Natural killer cell (primary cell): ENCODE results near the gene CABLES2. TPM values are rescaled to one million over a fixed set of nuclear protein-coding genes. Genes with fewer than 3 reads are reported as not detected.

Source experiments
- ATAC-seq, 3 donors: fragments of 150-1000 bp in 2 of 3; fragments of 200-7000 bp in 1 of 3; cut with Tn5 transposase; 1 replicate in 1 of 3; 2 replicates in 2 of 3; pipeline ENCODE4 v1.10.0; 2021; ENCODE audit warnings: mild to moderate bottlenecking in 2 of 3, moderate library complexity in 2 of 3
- DNase-seq, 2 donors: peaks; one replicate each; pipeline versions ENCODE4 v3.0.0 to v3.0.0-alpha.2; 2013 to 2021; ENCODE audit warnings: mixed read lengths in 1 of 2
- H3K27ac ChIP-seq: one replicate; pipeline ENCODE4 v1.5.1; 2013; ENCODE audit warnings: mild to moderate bottlenecking, low read length
- H3K27me3 ChIP-seq: one replicate; pipeline ENCODE4 v1.6.1; 2013; ENCODE audit warnings: low read length; ENCODE audit not compliant: control insufficient read depth, insufficient read depth
- H3K36me3 ChIP-seq: one replicate; pipeline ENCODE4 v1.6.1; 2013; ENCODE audit warnings: low read length; ENCODE audit not compliant: control insufficient read depth, insufficient read depth
- H3K4me1 ChIP-seq: one replicate; pipeline ENCODE4 v1.6.1; 2013; ENCODE audit warnings: low read length; ENCODE audit not compliant: control insufficient read depth, insufficient read depth
- H3K4me3 ChIP-seq: one replicate; pipeline ENCODE4 v1.5.1; 2013; ENCODE audit warnings: low read length
- H3K9me3 ChIP-seq: one replicate; pipeline ENCODE4 v1.6.1; 2013; ENCODE audit warnings: low read length; ENCODE audit not compliant: control insufficient read depth, insufficient read depth
- H3K27ac Mint-ChIP-seq, 2 donors: one replicate each; pipeline ENCODE4 v1.8.0; 2022; ENCODE audit warnings: mild to moderate bottlenecking in 2 of 2, mixed read lengths in 2 of 2, moderate library complexity in 1 of 2
- H3K27me3 Mint-ChIP-seq, 2 donors: one replicate each; pipeline ENCODE4 v1.8.0; 2022; ENCODE audit warnings: low read depth in 2 of 2, mixed read lengths in 2 of 2
- H3K36me3 Mint-ChIP-seq: one replicate; pipeline ENCODE4 v1.8.0; 2022; ENCODE audit warnings: mixed read lengths
- H3K4me1 Mint-ChIP-seq, 2 donors: one replicate each; pipeline ENCODE4 v1.8.0; 2022; ENCODE audit warnings: mixed read lengths in 2 of 2
- H3K4me3 Mint-ChIP-seq: one replicate; pipeline ENCODE4 v1.8.0; 2022; ENCODE audit warnings: mild to moderate bottlenecking, moderate library complexity, mixed read lengths
- H3K9me3 Mint-ChIP-seq, 2 donors: one replicate each; pipeline ENCODE4 v1.8.0; 2022; ENCODE audit warnings: mixed read lengths in 2 of 2
- WGBS: methylation state at CpG from one replicate; pipeline ENCODE4 v1.1.7; 2013; ENCODE audit warnings: missing lambda C conversion rate; ENCODE audit not compliant: insufficient coverage; 5-methylcytosine and 5-hydroxymethylcytosine counted together
- intact Hi-C: fragments of 100-400 bp; cut with micrococcal nuclease; formaldehyde crosslinking; loops from one replicate; pipeline ENCODE4 v1.14.2; 2022
- total RNA-seq, 4 donors: library from RNA; stranded (reverse); fragments of 120-200 nt in 1 of 4; gene quantifications; one replicate each; pipeline versions ENCODE4 v1.2.3 to v1.2.4, GENCODE V29; 2013 to 2022
- TF ChIP-seq, protein P1 (sequence below): fragments of 200-600 bp; IDR thresholded peaks from one replicate; pipeline ENCODE4 v1.8.0; 2022; ENCODE audit warnings: antibody characterized with exemption

Gene CABLES2
- total RNA-seq, 3 donors from 2014 or later (not counting 1 experiment from before 2014, with no cell fraction given) = 8.0 to 9.3 (median 8.4) TPM

DNA sequence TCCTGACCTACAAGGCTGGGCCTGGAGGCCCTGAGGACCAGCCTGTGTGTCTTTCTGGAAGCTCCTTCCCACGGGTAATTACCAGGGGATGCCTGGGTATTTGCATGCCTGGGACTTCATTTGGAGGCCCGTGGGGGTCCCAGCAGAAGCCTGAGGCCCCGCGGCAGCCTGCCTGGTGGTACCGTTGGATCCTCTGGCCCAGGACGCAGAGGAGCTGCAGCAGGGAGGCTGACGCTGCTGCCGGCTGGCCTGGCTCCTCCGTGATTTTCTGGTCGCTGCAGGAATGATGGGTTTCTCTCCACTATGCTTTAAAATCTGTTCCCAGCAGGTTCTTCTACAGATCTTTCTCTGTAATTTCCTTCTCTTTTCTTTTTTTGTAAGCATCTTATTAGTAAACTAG lies 6.5 kb downstream of the CABLES2 start:
- H3K36me3 ChIP-seq = no peaks in the 10 kb centered on the region

DNA sequence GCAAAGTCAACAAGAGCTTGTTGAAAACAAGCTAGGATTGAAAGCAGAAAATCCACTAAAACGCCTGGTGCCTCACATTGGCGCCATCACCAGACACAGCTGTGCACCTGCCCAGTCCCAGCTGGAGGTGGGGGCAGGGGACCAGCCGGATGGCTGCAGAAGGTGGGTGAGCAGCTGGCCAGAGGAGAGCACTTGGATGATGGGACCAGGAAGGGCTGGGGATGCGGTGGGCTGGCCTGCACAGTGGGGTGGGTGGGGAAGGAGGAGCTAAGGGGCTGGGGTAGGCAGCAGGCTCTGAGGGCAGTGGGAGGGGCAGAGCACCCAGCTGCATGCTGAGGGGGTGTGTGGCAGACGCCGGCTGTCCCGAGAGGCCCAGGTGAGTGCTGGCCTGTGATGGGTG lies 7.1 kb downstream of the CABLES2 start:
- Histone ChIP-seq H3K27me3 (no peaks in the 10 kb centered on the region), H3K27ac (no peak overlapping the region), H3K9me3 (no peaks in the 10 kb centered on the region), H3K4me1 (peaks cover 2% of the 10 kb centered on the region), H3K36me3 (peaks cover 2% of the 10 kb centered on the region), H3K4me3 (no peak overlapping the region)
- TF ChIP-seq, protein P1, sequence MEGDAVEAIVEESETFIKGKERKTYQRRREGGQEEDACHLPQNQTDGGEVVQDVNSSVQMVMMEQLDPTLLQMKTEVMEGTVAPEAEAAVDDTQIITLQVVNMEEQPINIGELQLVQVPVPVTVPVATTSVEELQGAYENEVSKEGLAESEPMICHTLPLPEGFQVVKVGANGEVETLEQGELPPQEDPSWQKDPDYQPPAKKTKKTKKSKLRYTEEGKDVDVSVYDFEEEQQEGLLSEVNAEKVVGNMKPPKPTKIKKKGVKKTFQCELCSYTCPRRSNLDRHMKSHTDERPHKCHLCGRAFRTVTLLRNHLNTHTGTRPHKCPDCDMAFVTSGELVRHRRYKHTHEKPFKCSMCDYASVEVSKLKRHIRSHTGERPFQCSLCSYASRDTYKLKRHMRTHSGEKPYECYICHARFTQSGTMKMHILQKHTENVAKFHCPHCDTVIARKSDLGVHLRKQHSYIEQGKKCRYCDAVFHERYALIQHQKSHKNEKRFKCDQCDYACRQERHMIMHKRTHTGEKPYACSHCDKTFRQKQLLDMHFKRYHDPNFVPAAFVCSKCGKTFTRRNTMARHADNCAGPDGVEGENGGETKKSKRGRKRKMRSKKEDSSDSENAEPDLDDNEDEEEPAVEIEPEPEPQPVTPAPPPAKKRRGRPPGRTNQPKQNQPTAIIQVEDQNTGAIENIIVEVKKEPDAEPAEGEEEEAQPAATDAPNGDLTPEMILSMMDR = no peak
- no peaks in the 10 kb centered on the region for H3K27me3 Mint-ChIP-seq
- H3K27ac Mint-ChIP-seq = no peak overlapping the region
- peaks cover 0 to 3% of the 10 kb centered on the region in 2 donors for H3K4me1 Mint-ChIP-seq
- no peak for ATAC-seq
- peaks cover 0 to 3% of the 10 kb centered on the region in 2 donors for H3K9me3 Mint-ChIP-seq
- intact Hi-C loops = no loop called here
- no peak overlapping the region for H3K4me3 Mint-ChIP-seq
- WGBS = 89% methylated on average over 7 of the region's 7 CpGs
- DNase-seq = no peak
- H3K36me3 Mint-ChIP-seq = no peaks in the 10 kb centered on the region

More for the DNA sequence above, 6.5 kb downstream of the CABLES2 start:
- H3K27ac ChIP-seq = no peak overlapping the region
- intact Hi-C loops = no loop called here
- Mint-ChIP-seq H3K4me1 (peaks cover 3 to 9% of the 10 kb centered on the region in 2 donors), H3K27ac (no peak overlapping the region), H3K36me3 (no peaks in the 10 kb centered on the region), H3K9me3 (peaks cover 0 to 3% of the 10 kb centered on the region in 2 donors), H3K27me3 (no peaks in the 10 kb centered on the region), H3K4me3 (no peak overlapping the region)
- H3K9me3 ChIP-seq = no peaks in the 10 kb centered on the region
- peaks cover 6% of the 10 kb centered on the region for H3K4me1 ChIP-seq
- 89% methylated on average over 10 of the region's 10 CpGs for WGBS
- ATAC-seq (no peak), DNase-seq (no peak)
- H3K27me3 ChIP-seq = no peaks in the 10 kb centered on the region
- no peak overlapping the region for H3K4me3 ChIP-seq
- TF ChIP-seq, protein P1 = no peak

DNA sequence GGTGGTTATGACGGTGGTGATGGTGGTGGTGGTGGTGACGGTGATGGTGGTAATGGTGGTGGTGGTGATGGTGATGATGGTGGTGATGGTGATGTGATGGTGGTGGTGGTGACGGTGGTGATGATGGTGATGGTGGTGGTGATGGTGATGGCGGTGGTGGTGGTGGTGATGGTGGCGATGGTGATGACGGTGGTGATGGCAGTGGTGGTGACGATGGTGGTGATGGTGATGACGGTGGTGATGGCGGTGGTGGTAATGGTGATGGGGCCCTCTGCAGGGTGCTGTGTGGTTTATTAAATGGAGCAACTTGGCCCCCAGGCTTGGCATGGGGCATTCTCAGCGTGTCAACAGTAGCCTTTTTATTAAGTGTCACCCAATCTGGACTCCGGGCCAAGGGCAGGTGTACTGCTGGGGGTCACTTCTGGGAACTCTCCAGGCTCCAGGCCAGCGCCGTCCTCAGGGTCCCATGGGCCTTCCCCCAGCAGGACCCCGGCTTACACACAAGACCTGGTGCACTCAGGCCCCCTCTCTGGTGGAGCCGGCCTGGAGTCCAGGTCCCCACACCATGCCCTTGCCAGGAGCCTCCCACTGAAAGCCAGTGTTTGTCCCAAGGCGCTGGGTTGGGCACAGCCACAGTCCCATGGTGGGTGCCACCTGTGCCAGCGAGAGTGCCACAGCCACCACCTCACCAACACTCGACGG lies 8.8 kb downstream of the CABLES2 start:
- no peaks in the 10 kb centered on the region for H3K36me3 Mint-ChIP-seq
- Histone ChIP-seq H3K4me1 (no peaks in the 10 kb centered on the region), H3K36me3 (peaks cover 4% of the 10 kb centered on the region), H3K27me3 (no peaks in the 10 kb centered on the region), H3K4me3 (no peak overlapping the region), H3K27ac (no peak overlapping the region), H3K9me3 (no peaks in the 10 kb centered on the region)
- no peak overlapping the region for H3K4me3 Mint-ChIP-seq
- 93% methylated on average over 19 of the region's 19 CpGs for WGBS
- DNase-seq (no peak), ATAC-seq (no peak)
- peaks cover 0 to 3% of the 10 kb centered on the region in 2 donors for H3K4me1 Mint-ChIP-seq
- H3K27ac Mint-ChIP-seq = peak overlapping the region in 1 of 2 donors; percentile 58
- TF ChIP-seq, protein P1 = no peak
- H3K9me3 Mint-ChIP-seq = peaks cover 0 to 3% of the 10 kb centered on the region in 2 donors
- intact Hi-C loops = no loop called here
- H3K27me3 Mint-ChIP-seq = no peaks in the 10 kb centered on the region
